ENCODE measurements around the gene UBAC1. TPM values are rescaled to one million over a fixed set of nuclear protein-coding genes. Genes with fewer than 3 reads are reported as not detected.

The UBAC1 gene
- total and polyA plus RNA-seq, 4 donors, result 37.8 to 49.5 (median 39.7) TPM

GRCh38 chr9:135963338-135963737 lies 2.2 kb upstream of the UBAC1 start:
- Histone ChIP-seq H3K27ac (ENCODE audit: low read depth in 1 of 2, low read length in 1 of 2) (no peak overlapping the region), H3K4me3 (no peak overlapping the region), H3K4me1 (ENCODE audit: control insufficient read depth in 5 of 5, insufficient read depth in 5 of 5, low read length in 5 of 5) (peaks cover 0 to 14% (median 8%) of the 10 kb centered on the region in 5 donors), H3K36me3 (ENCODE audit: control insufficient read depth in 4 of 4, insufficient read depth in 4 of 4, low read length in 4 of 4) (peaks cover 0 to 3% (median 0%) of the 10 kb centered on the region in 4 donors), H3K9me3 (ENCODE audit: control insufficient read depth in 4 of 4, insufficient read depth in 3 of 4, low read length in 3 of 4) (no peaks in the 10 kb centered on the region), H3K9ac (ENCODE audit: insufficient read depth in 1 of 2, low read length in 2 of 2) (no peak overlapping the region), H3K27me3 (ENCODE audit: control insufficient read depth in 3 of 3, insufficient read depth in 3 of 3, low read length in 2 of 3) (no peaks in the 10 kb centered on the region)
- ATAC-seq (ENCODE audit: insufficient read depth, low FRiP score), result no peak
- TF ChIP-seq CTCF (IDR thresholded peaks at IDR 0.05; ENCODE audit: control extremely low read depth, extremely low read depth), result no peak
- 87 to 91% methylated on average over 8 of the region's 8 CpGs for whole genome bisulfite sequencing, 2 donors
- no peak for DNase-seq

GRCh38 chr9:135962696-135963307 lies 1.6 kb upstream of the UBAC1 start:
- Histone ChIP-seq H3K4me3 (no peak overlapping the region), H3K9ac (ENCODE audit: insufficient read depth in 1 of 2, low read length in 2 of 2) (no peak overlapping the region), H3K27me3 (ENCODE audit: control insufficient read depth in 3 of 3, insufficient read depth in 3 of 3, low read length in 2 of 3) (no peaks in the 10 kb centered on the region), H3K4me1 (ENCODE audit: control insufficient read depth in 5 of 5, insufficient read depth in 5 of 5, low read length in 5 of 5) (peaks cover 0 to 14% (median 7%) of the 10 kb centered on the region in 5 donors), H3K9me3 (ENCODE audit: control insufficient read depth in 4 of 4, insufficient read depth in 3 of 4, low read length in 3 of 4) (no peaks in the 10 kb centered on the region), H3K27ac (ENCODE audit: low read depth in 1 of 2, low read length in 1 of 2) (no peak overlapping the region), H3K36me3 (ENCODE audit: control insufficient read depth in 4 of 4, insufficient read depth in 4 of 4, low read length in 4 of 4) (peaks cover 0 to 3% (median 0%) of the 10 kb centered on the region in 4 donors)
- WGBS, 2 donors, result 33 to 58% methylated on average over 11 of the region's 11 CpGs
- no peak for TF ChIP-seq CTCF (IDR thresholded peaks at IDR 0.05; ENCODE audit: control extremely low read depth, extremely low read depth)
- DNase-seq, result no peak
- ATAC-seq (ENCODE audit: insufficient read depth, low FRiP score), result no peak

- TF ChIP-seq CTCF (IDR thresholded peaks at IDR 0.05; ENCODE audit: control extremely low read depth, extremely low read depth), result no peak
- H3K4me3 ChIP-seq, result no peak overlapping the region
- DNase-seq, result no peak
- H3K9me3 ChIP-seq (ENCODE audit: control insufficient read depth in 4 of 4, insufficient read depth in 3 of 4, low read length in 3 of 4), result no peaks in the 10 kb centered on the region
- peaks cover 0 to 3% (median 0%) of the 10 kb centered on the region in 4 donors for H3K36me3 ChIP-seq (ENCODE audit: control insufficient read depth in 4 of 4, insufficient read depth in 4 of 4, low read length in 4 of 4)
- WGBS, 2 donors, result 38 to 40% methylated on average over 15 of the region's 15 CpGs
- H3K27me3 ChIP-seq (ENCODE audit: control insufficient read depth in 3 of 3, insufficient read depth in 3 of 3, low read length in 2 of 3), result no peaks in the 10 kb centered on the region
- peaks cover 0 to 14% (median 5%) of the 10 kb centered on the region in 5 donors for H3K4me1 ChIP-seq (ENCODE audit: control insufficient read depth in 5 of 5, insufficient read depth in 5 of 5, low read length in 5 of 5)
- no peak overlapping the region for H3K9ac ChIP-seq (ENCODE audit: insufficient read depth in 1 of 2, low read length in 2 of 2)
- H3K27ac ChIP-seq (ENCODE audit: low read depth in 1 of 2, low read length in 1 of 2), result no peak overlapping the region
- no peak for ATAC-seq (ENCODE audit: insufficient read depth, low FRiP score)
Observed at GRCh38 chr9:135961811-135962695, 880 bp upstream of the UBAC1 start.

Measured in lung (tissue), 12 donors.